GM23338 (cell line): ENCODE data around the gene SLC25A48. TPM values are rescaled to one million over a fixed set of nuclear protein-coding genes. Genes with fewer than 3 reads are reported as not detected.

Source experiments
- ATAC-seq: fragments of 200-7000 bp; cut with Tn5 transposase; 3 replicates; pipeline ENCODE4 v1.9.1; 2020
- DNase-seq: peaks from one replicate; pipeline ENCODE4 v3.0.0-alpha.2; 2015; ENCODE audit warnings: low spot score
- H2AFZ ChIP-seq: fragments of 200-600 bp; sonication (generic); 2 replicates; pipeline ENCODE4 v1.8.0; 2016; ENCODE audit warnings: antibody characterized with exemption, mild to moderate bottlenecking, moderate library complexity
- H3F3A ChIP-seq: fragments of 200-600 bp; sonication (generic); replicated peaks from 2 replicates; pipeline ENCODE4 v1.8.0; 2017; ENCODE audit warnings: antibody characterized with exemption, mixed run types, low read depth
- H3K27ac ChIP-seq: fragments of 200-600 bp; sonication (generic); 2 replicates; pipeline ENCODE4 v1.6.1; 2016; ENCODE audit warnings: low read depth
- H3K27me3 ChIP-seq: fragments of 200-600 bp; sonication (generic); 2 replicates; pipeline ENCODE4 v1.8.0; 2016; ENCODE audit warnings: mild to moderate bottlenecking, mixed run types, moderate library complexity; ENCODE audit not compliant: insufficient read depth
- H3K36me3 ChIP-seq: fragments of 200-600 bp; sonication (generic); 2 replicates; pipeline ENCODE4 v1.8.0; 2016; ENCODE audit warnings: mild to moderate bottlenecking; ENCODE audit not compliant: insufficient read depth
- H3K4me1 ChIP-seq: fragments of 200-600 bp; sonication (generic); 2 replicates; pipeline ENCODE4 v1.8.0; 2016; ENCODE audit warnings: mild to moderate bottlenecking, moderate library complexity; ENCODE audit not compliant: insufficient read depth
- H3K4me2 ChIP-seq: fragments of 200-600 bp; sonication (generic); 2 replicates; pipeline ENCODE4 v1.7.1; 2017; ENCODE audit warnings: mixed run types
- H3K4me3 ChIP-seq: fragments of 200-600 bp; sonication (generic); 2 replicates; pipeline ENCODE4 v1.6.1; 2016; ENCODE audit warnings: mixed run types
- H3K79me2 ChIP-seq: fragments of 200-600 bp; sonication (generic); replicated peaks from 2 replicates; pipeline ENCODE4 v1.8.0; 2017; ENCODE audit warnings: mild to moderate bottlenecking; ENCODE audit not compliant: insufficient read depth
- H3K9me2 ChIP-seq: fragments of 200-600 bp; sonication (generic); 2 replicates; pipeline ENCODE4 v1.8.0; 2017; ENCODE audit not compliant: insufficient read depth
- H4K20me1 ChIP-seq: fragments of 200-600 bp; sonication (generic); replicated peaks from 2 replicates; pipeline ENCODE4 v1.8.0; 2017; ENCODE audit warnings: mild to moderate bottlenecking; ENCODE audit not compliant: insufficient read depth
- H3K27ac Mint-ChIP-seq: 2 replicates; pipeline ENCODE4 v1.8.0; 2020; ENCODE audit warnings: inconsistent platforms, mild to moderate bottlenecking, moderate library complexity, mixed read lengths
- H3K27me3 Mint-ChIP-seq: 3 replicates; pipeline ENCODE4 v1.8.0; 2022; ENCODE audit warnings: low read depth, mild to moderate bottlenecking, moderate library complexity, mixed read lengths, inconsistent platforms; ENCODE audit not compliant: insufficient read depth, poor library complexity
- H3K36me3 Mint-ChIP-seq: 3 replicates; pipeline ENCODE4 v1.8.0; 2021; ENCODE audit warnings: low read depth, mild to moderate bottlenecking, inconsistent platforms, moderate library complexity, mixed read lengths
- H3K4me1 Mint-ChIP-seq: 3 replicates; pipeline ENCODE4 v1.8.0; 2020; ENCODE audit warnings: mild to moderate bottlenecking, inconsistent platforms, mixed read lengths
- H3K4me3 Mint-ChIP-seq: 3 replicates; pipeline ENCODE4 v1.8.0; 2021; ENCODE audit warnings: moderate library complexity, mild to moderate bottlenecking, inconsistent platforms, mixed read lengths
- H3K9me3 Mint-ChIP-seq: 3 replicates; pipeline ENCODE4 v1.8.0; 2020; ENCODE audit warnings: moderate library complexity, mild to moderate bottlenecking, inconsistent platforms, mixed read lengths
- CREB1 ChIP-seq: fragments of 250-450 bp; sonication (Bioruptor Pico); IDR thresholded peaks from 2 replicates; pipeline ENCODE4 v1.5.0; 2020; ENCODE audit warnings: low read depth, mild to moderate bottlenecking, moderate library complexity
- NANOG ChIP-seq: IDR thresholded peaks from 2 replicates; pipeline ENCODE4 v1.6.1; 2016; ENCODE audit warnings: antibody characterized with exemption, borderline replicate concordance
- POLR2AphosphoS5 ChIP-seq: IDR thresholded peaks from 2 replicates; pipeline ENCODE4 v1.6.1; 2016; ENCODE audit warnings: antibody characterized with exemption, low read depth
- REST ChIP-seq: IDR thresholded peaks from one replicate; pipeline ENCODE4 v1.6.1; 2018; ENCODE audit warnings: antibody characterized with exemption; ENCODE audit not compliant: unreplicated experiment
- STAT1 ChIP-seq: IDR thresholded peaks from one replicate; pipeline ENCODE4 v1.6.1; 2016; ENCODE audit warnings: antibody characterized with exemption; ENCODE audit not compliant: unreplicated experiment
- ZNF114 ChIP-seq: fragments of 250-450 bp; sonication (Bioruptor Pico); IDR thresholded peaks from 2 replicates; pipeline ENCODE4 v1.5.0; 2020; ENCODE audit warnings: mild to moderate bottlenecking, moderate library complexity
- ZNF331 ChIP-seq: fragments of 250-450 bp; sonication (Bioruptor Pico); IDR thresholded peaks from 2 replicates; pipeline ENCODE4 v1.5.0; 2020; ENCODE audit warnings: low read depth, mild to moderate bottlenecking, moderate library complexity
- ZNF462 ChIP-seq: fragments of 250-450 bp; sonication (Bioruptor Pico); IDR thresholded peaks from 2 replicates; pipeline ENCODE4 v1.5.0; 2020; ENCODE audit warnings: mild to moderate bottlenecking, moderate library complexity
- polyA plus RNA-seq: library from polyadenylated mRNA; unstranded; fragments of >200 nt; fragmentation: Nextera tagmentation; extraction: Ambion mirVana; gene quantifications from 2 replicates; pipeline ENCODE4 v1.2.1, GENCODE V29; 2016
- total RNA-seq: library from RNA; depleted of rRNA; stranded (reverse); fragments of >200 nt; shearing (Covaris generic); gene quantifications from 2 replicates; pipeline ENCODE4 v1.2.3, GENCODE V29; 2014
- TF ChIP-seq, protein P1 (sequence below): IDR thresholded peaks from 2 replicates; pipeline ENCODE4 v1.6.1; 2016; ENCODE audit warnings: antibody characterized with exemption
- TF ChIP-seq, protein P2 (sequence below), 2 experiments: fragments of 200-600 bp in 1 of 2; sonication (generic) in 1 of 2; conservative IDR thresholded peaks; 2 replicates each; pipeline versions ENCODE4 v1.5.1 to v1.6.1; 2016 to 2017; ENCODE audit warnings: antibody characterized with exemption in 2 of 2, low read depth in 2 of 2, mild to moderate bottlenecking in 2 of 2, moderate library complexity in 1 of 2

The SLC25A48 gene
- total and polyA plus RNA-seq, 2 experiments from 2014 or later: 1.1 to 1.5 TPM

- ATAC-seq (no peak), DNase-seq (no peak)
- Mint-ChIP-seq H3K27me3 (peaks cover 1% of the 10 kb centered on the region), H3K4me3 (no peak overlapping the region), H3K9me3 (no peaks in the 10 kb centered on the region), H3K4me1 (no peaks in the 10 kb centered on the region), H3K27ac (no peak overlapping the region), H3K36me3 (no peaks in the 10 kb centered on the region)
- Histone ChIP-seq H3K27ac (no peak overlapping the region), H3K4me2 (no peak overlapping the region), H3K9me2 (no peaks in the 10 kb centered on the region), H3K79me2 (no peaks in the 10 kb centered on the region), H3K4me3 (no peak overlapping the region), H2AFZ (no peak overlapping the region), H3K4me1 (no peaks in the 10 kb centered on the region), H3F3A (no peaks in the 10 kb centered on the region), H3K36me3 (no peaks in the 10 kb centered on the region), H4K20me1 (no peaks in the 10 kb centered on the region), H3K27me3 (no peaks in the 10 kb centered on the region; the same call in 1 of the 2 replicates)
- TF ChIP-seq, protein P1, sequence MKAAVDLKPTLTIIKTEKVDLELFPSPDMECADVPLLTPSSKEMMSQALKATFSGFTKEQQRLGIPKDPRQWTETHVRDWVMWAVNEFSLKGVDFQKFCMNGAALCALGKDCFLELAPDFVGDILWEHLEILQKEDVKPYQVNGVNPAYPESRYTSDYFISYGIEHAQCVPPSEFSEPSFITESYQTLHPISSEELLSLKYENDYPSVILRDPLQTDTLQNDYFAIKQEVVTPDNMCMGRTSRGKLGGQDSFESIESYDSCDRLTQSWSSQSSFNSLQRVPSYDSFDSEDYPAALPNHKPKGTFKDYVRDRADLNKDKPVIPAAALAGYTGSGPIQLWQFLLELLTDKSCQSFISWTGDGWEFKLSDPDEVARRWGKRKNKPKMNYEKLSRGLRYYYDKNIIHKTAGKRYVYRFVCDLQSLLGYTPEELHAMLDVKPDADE: no peak
- TF ChIP-seq REST: no peak
- no peak for TF ChIP-seq NANOG
- TF ChIP-seq STAT1: no peak
- TF ChIP-seq ZNF462: no peak
- TF ChIP-seq, protein P2, sequence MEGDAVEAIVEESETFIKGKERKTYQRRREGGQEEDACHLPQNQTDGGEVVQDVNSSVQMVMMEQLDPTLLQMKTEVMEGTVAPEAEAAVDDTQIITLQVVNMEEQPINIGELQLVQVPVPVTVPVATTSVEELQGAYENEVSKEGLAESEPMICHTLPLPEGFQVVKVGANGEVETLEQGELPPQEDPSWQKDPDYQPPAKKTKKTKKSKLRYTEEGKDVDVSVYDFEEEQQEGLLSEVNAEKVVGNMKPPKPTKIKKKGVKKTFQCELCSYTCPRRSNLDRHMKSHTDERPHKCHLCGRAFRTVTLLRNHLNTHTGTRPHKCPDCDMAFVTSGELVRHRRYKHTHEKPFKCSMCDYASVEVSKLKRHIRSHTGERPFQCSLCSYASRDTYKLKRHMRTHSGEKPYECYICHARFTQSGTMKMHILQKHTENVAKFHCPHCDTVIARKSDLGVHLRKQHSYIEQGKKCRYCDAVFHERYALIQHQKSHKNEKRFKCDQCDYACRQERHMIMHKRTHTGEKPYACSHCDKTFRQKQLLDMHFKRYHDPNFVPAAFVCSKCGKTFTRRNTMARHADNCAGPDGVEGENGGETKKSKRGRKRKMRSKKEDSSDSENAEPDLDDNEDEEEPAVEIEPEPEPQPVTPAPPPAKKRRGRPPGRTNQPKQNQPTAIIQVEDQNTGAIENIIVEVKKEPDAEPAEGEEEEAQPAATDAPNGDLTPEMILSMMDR (conservative IDR thresholded peaks at IDR 0.05; ENCODE audit: low read depth in 2 of 2): no peak
- TF ChIP-seq POLR2AphosphoS5: no peak
- no peak for TF ChIP-seq ZNF114 (CRISPR knock-in tag)
- no peak for TF ChIP-seq ZNF331 (CRISPR knock-in tag)
- TF ChIP-seq CREB1: no peak
These were observed 86.9 kb downstream of the SLC25A48 start for GRCh38 chr5:135921388-135921787.
